A673 (cell line): ENCODE results near the gene DCLK1. TPM values are rescaled to one million over a fixed set of nuclear protein-coding genes. Genes with fewer than 3 reads are reported as not detected.

Experiments
- BruUV-seq: library from RNA; stranded (reverse); fragments of 400-500 nt; replicated peaks from 2 replicates; lab custom pipeline; 2021; lab: Mats Ljungman, UMichigan
- CTCF ChIA-PET: fragments of 300-600 bp; sonication (Branson Sonifier 250); formaldehyde crosslinking; loops from one replicate; lab custom pipeline; 2022; ENCODE audit warnings: antibody characterized with exemption; lab: Charles Lee
- POLR2A ChIA-PET: fragments of 300-600 bp; sonication (Branson Sonifier 250); formaldehyde crosslinking; loops from one replicate; lab custom pipeline; 2022; ENCODE audit warnings: antibody characterized with exemption; ENCODE audit not compliant: low non-redundant PET; lab: Charles Lee
- DNase-seq: peaks from one replicate; pipeline ENCODE4 v3.0.0-alpha.2; 2015; ENCODE audit warnings: low spot score
- H3K27ac ChIP-seq: fragments of 200-600 bp; sonication (generic); 2 replicates; pipeline ENCODE4 v1.5.1; 2016; ENCODE audit warnings: mixed run types, low read depth, mild to moderate bottlenecking, mixed read lengths, antibody characterized with exemption, low read length; ENCODE audit not compliant: poor library complexity, severe bottlenecking
- H3K27me3 ChIP-seq: fragments of 200-600 bp; sonication (generic); replicated peaks from 2 replicates; pipeline ENCODE4 v1.6.1; 2017; ENCODE audit warnings: mixed run types, low read depth, mild to moderate bottlenecking, mixed read lengths, antibody characterized with exemption, low read length; ENCODE audit not compliant: insufficient read depth, poor library complexity
- H3K36me3 ChIP-seq: fragments of 200-600 bp; sonication (generic); 2 replicates; pipeline ENCODE4 v1.6.1; 2016; ENCODE audit warnings: mixed run types, mild to moderate bottlenecking, mixed read lengths, antibody characterized with exemption, low read length; ENCODE audit not compliant: insufficient read depth, poor library complexity, severe bottlenecking
- H3K4me1 ChIP-seq: fragments of 200-600 bp; sonication (generic); 2 replicates; pipeline ENCODE4 v1.6.1; 2017; ENCODE audit warnings: mixed run types, mild to moderate bottlenecking, mixed read lengths, antibody characterized with exemption, low read length; ENCODE audit not compliant: insufficient read depth, poor library complexity, severe bottlenecking
- H3K4me3 ChIP-seq: fragments of 200-600 bp; sonication (generic); 2 replicates; pipeline ENCODE4 v1.5.1; 2016; ENCODE audit warnings: low read depth, mixed run types, mild to moderate bottlenecking, mixed read lengths, low read length; ENCODE audit not compliant: poor library complexity, severe bottlenecking
- H3K9me3 ChIP-seq: fragments of 200-600 bp; sonication (generic); 2 replicates; pipeline ENCODE4 v1.6.1; 2016; ENCODE audit warnings: mixed run types, low read depth, mild to moderate bottlenecking, mixed read lengths, antibody characterized with exemption, low read length; ENCODE audit not compliant: poor library complexity, severe bottlenecking
- EZH2 ChIP-seq: fragments of 200-600 bp; sonication (generic); IDR thresholded peaks from 2 replicates; pipeline ENCODE4 v1.6.1; 2017; ENCODE audit warnings: borderline replicate concordance, low read depth, mild to moderate bottlenecking, mixed read lengths, antibody characterized with exemption, low read length; ENCODE audit not compliant: poor library complexity, severe bottlenecking
- intact Hi-C: fragments of 100-400 bp; cut with micrococcal nuclease; formaldehyde crosslinking; loops from one replicate; pipeline ENCODE4 v1.10.0; 2022; ENCODE audit not compliant: unreplicated experiment
- total RNA-seq: library from RNA; stranded (reverse); gene quantifications from 2 replicates; pipeline ENCODE4 v1.2.3, GENCODE V29; 2021
- TF ChIP-seq, protein P1 (sequence below): fragments of 300-800, 200-600 bp; sonication (generic); conservative IDR thresholded peaks from 2 replicates; pipeline ENCODE4 v1.5.1; 2017; ENCODE audit warnings: low read depth, mild to moderate bottlenecking, antibody characterized with exemption, low read length, moderate library complexity, mixed read lengths

Gene DCLK1
- total RNA-seq, 1 experiment from 2014 or later = 11.2 TPM

DNA sequence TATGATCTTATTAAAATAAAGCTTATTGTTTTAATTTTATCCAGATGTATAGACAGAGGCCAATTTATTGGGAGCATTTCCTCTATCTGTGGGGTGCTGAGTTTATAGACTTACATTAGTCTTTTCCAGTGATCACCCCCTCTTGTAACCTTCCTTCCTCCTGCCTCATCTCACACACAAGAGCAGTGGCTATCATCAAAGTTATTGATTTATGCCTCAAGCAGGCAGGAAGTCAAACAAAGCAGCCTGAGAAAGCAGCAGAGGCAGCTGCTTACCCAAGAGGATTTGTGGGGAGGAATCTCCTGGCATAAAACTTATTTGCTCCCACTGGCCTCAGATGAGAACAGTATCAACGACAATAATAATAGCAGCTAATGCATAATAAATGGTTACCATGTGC is 26.3 kb upstream of the DCLK1 start:
- peaks cover 30% of the 10 kb centered on the region for H3K4me1 ChIP-seq
- no peak for TF ChIP-seq EZH2
- TF ChIP-seq, protein P1, sequence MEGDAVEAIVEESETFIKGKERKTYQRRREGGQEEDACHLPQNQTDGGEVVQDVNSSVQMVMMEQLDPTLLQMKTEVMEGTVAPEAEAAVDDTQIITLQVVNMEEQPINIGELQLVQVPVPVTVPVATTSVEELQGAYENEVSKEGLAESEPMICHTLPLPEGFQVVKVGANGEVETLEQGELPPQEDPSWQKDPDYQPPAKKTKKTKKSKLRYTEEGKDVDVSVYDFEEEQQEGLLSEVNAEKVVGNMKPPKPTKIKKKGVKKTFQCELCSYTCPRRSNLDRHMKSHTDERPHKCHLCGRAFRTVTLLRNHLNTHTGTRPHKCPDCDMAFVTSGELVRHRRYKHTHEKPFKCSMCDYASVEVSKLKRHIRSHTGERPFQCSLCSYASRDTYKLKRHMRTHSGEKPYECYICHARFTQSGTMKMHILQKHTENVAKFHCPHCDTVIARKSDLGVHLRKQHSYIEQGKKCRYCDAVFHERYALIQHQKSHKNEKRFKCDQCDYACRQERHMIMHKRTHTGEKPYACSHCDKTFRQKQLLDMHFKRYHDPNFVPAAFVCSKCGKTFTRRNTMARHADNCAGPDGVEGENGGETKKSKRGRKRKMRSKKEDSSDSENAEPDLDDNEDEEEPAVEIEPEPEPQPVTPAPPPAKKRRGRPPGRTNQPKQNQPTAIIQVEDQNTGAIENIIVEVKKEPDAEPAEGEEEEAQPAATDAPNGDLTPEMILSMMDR = no peak
- H3K27ac ChIP-seq = peak overlapping the region; percentile 57
- H3K27me3 ChIP-seq = no peaks in the 10 kb centered on the region
- ChIA-PET POLR2A (interaction anchor here (0.6 kb wide), 1 partner anchor 577 kb away, joined by 4 read pairs; no protein-coding TSS in a partner anchor), CTCF (interaction anchor here (0.6 kb wide), 1 partner anchor 13 kb away, joined by 4 read pairs; no protein-coding TSS in a partner anchor)
- no peak overlapping the region for H3K4me3 ChIP-seq
- BruUV-seq = no TSS peak
- no peaks in the 10 kb centered on the region for H3K9me3 ChIP-seq
- intact Hi-C loops = no loop called here
- DNase-seq = peak; percentile 87
- H3K36me3 ChIP-seq = no peaks in the 10 kb centered on the region

DNA sequence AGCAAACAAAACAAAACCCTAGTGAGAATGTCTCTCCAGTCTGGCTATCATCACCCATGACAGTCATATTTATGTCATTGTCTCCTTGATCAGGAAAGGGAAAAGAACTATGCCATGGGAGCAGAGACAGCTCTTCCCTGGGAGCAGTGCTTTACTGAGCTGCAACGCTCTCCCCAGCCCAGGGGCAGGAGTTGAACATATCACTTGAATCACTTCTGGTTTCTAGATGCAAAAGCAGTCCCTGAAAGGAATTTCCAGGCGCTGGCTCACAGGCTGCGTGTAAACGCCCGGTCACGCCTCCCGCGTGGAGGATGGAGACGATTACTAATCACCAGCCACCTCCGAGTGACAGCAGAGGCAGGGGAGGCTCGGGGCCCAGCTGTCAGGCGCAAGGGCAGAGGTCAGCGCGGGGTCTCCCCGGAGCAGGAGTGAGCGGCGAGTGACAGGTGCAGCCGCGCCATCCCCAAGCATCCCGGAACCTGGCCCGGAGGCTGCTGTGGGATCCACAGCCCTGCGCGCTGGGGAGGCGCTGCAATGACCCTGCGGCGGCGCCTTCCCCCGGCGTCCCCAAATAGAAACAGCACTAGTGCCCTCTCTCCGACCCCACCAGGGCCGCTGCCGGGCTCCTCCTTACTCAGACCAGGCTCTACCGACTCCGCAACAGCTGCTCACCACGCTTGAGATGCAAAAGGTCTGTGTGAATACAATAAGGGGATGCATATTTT is 23.5 kb upstream of the DCLK1 start:
- Histone ChIP-seq H3K4me3 (no peak overlapping the region), H3K27ac (no peak overlapping the region), H3K27me3 (no peaks in the 10 kb centered on the region), H3K9me3 (peaks cover 8% of the 10 kb centered on the region), H3K36me3 (no peaks in the 10 kb centered on the region), H3K4me1 (peaks cover 30% of the 10 kb centered on the region)
- ChIA-PET POLR2A (interaction anchor here (0.5 kb wide), 1 partner anchor 638 kb away, joined by 5 read pairs; no protein-coding TSS in a partner anchor), CTCF (no interaction called here)
- intact Hi-C loops = no loop called here
- DNase-seq = no peak
- TF ChIP-seq, protein P1 = no peak
- no peak for TF ChIP-seq EZH2
- BruUV-seq = no TSS peak

- no peak for DNase-seq
- no peak overlapping the region for H3K4me3 ChIP-seq
- no peak for TF ChIP-seq EZH2
- TF ChIP-seq, protein P1 = no peak
- ChIA-PET POLR2A (no interaction called here), CTCF (no interaction called here)
- BruUV-seq = no TSS peak
- intact Hi-C loops = no loop called here
- no peaks in the 10 kb centered on the region for H3K27me3 ChIP-seq
- H3K27ac ChIP-seq = no peak overlapping the region
- H3K9me3 ChIP-seq = peaks cover 8% of the 10 kb centered on the region
- H3K4me1 ChIP-seq = peaks cover 6% of the 10 kb centered on the region
- no peaks in the 10 kb centered on the region for H3K36me3 ChIP-seq
Observed at GRCh38 chr13:36151591-36151990, 20.4 kb upstream of the DCLK1 start.
